GM12878 (cell line): ENCODE data around the gene ZNF813.

Experiments
- CTCF ChIP-seq, 3 experiments: IDR thresholded peaks in 2 of 3; conservative IDR thresholded peaks in 1 of 3; 2 replicates each; pipeline ENCODE4 v1.5.1; 2011; ENCODE audit warnings: low read depth in 3 of 3, low read length in 3 of 3, mild to moderate bottlenecking in 3 of 3, control low read depth in 2 of 3, moderate library complexity in 2 of 3, inconsistent platforms in 1 of 3, mixed read lengths in 1 of 3; ENCODE audit not compliant: control insufficient read depth in 2 of 3, insufficient read depth in 1 of 3; ENCODE audit errors: extremely low read depth in 1 of 3
- ETV6 ChIP-seq, 2 experiments: fragments of 450-650 bp in 1 of 2; IDR thresholded peaks in 1 of 2; conservative IDR thresholded peaks in 1 of 2; 2 replicates each; pipeline ENCODE4 v1.6.1; 2014; ENCODE audit warnings: antibody characterized with exemption in 1 of 2, borderline replicate concordance in 1 of 2, low read depth in 1 of 2, mild to moderate bottlenecking in 1 of 2, moderate library complexity in 1 of 2
- EZH2 ChIP-seq: IDR thresholded peaks from 2 replicates; pipeline ENCODE4 v1.6.1; 2012; ENCODE audit warnings: low read depth, mild to moderate bottlenecking, control low read depth, inconsistent platforms, low read length, borderline replicate concordance; ENCODE audit not compliant: control insufficient read depth
- MAX ChIP-seq: IDR thresholded peaks from 2 replicates; pipeline ENCODE4 v1.6.1; 2012; ENCODE audit warnings: low read depth, low read length, improper control_type of control experiment
- MTA2 ChIP-seq: fragments of 450-650 bp; IDR thresholded peaks from 2 replicates; pipeline ENCODE4 v1.6.1; 2016; ENCODE audit warnings: low read depth, mild to moderate bottlenecking, moderate library complexity
- MXI1 ChIP-seq: fragments of 150-350 bp; IDR thresholded peaks from 2 replicates; pipeline ENCODE4 v1.6.1; 2011; ENCODE audit warnings: low read depth, mild to moderate bottlenecking, inconsistent platforms, low read length, improper control_type of control experiment
- NBN ChIP-seq: fragments of 450-650 bp; IDR thresholded peaks from 2 replicates; pipeline ENCODE4 v1.6.1; 2016
- POLR2AphosphoS5 ChIP-seq: IDR thresholded peaks from 2 replicates; pipeline ENCODE4 v1.6.1; 2011; ENCODE audit warnings: mild to moderate bottlenecking, low read length, inconsistent platforms
- RB1 ChIP-seq: fragments of 450-650 bp; formaldehyde crosslinking; IDR thresholded peaks from 2 replicates; pipeline ENCODE4 v1.6.1; 2017; ENCODE audit warnings: mild to moderate bottlenecking, borderline replicate concordance
- SIX5 ChIP-seq: IDR thresholded peaks from 2 replicates; pipeline ENCODE4 v1.6.1; 2011; ENCODE audit warnings: mild to moderate bottlenecking, low read depth, low read length, moderate library complexity; ENCODE audit not compliant: severe bottlenecking
- TAF1 ChIP-seq: IDR thresholded peaks from 2 replicates; pipeline ENCODE4 v1.6.1; 2011; ENCODE audit warnings: mild to moderate bottlenecking, low read depth, low read length, borderline replicate concordance
- TCF12 ChIP-seq: IDR thresholded peaks from 2 replicates; pipeline ENCODE4 v1.6.1; 2011; ENCODE audit warnings: low read depth, mild to moderate bottlenecking, low read length
- USF2 ChIP-seq: IDR thresholded peaks from 2 replicates; pipeline ENCODE4 v1.6.1; 2011; ENCODE audit warnings: low read depth, low read length, improper control_type of control experiment, borderline replicate concordance
- ZNF24 ChIP-seq: fragments of 450-650 bp; IDR thresholded peaks from 2 replicates; pipeline ENCODE4 v1.6.1; 2017; ENCODE audit warnings: antibody characterized with exemption, mild to moderate bottlenecking

GRCh38 chr19:53492153-53492552 lies 24.6 kb downstream of the ZNF813 start:
- TF ChIP-seq MAX (no peak), RB1 (no peak), ZNF24 (no peak), NBN (no peak), TCF12 (no peak), CTCF (IDR thresholded peaks at IDR 0.05 in 2 of 3, conservative IDR thresholded peaks at IDR 0.05 in 1 of 3; ENCODE audit: control insufficient read depth in 2 of 3, extremely low read depth in 1 of 3, insufficient read depth in 1 of 3, low read depth in 3 of 3, low read length in 3 of 3) (no peak), USF2 (no peak), MTA2 (no peak), EZH2 (no peak), ETV6 (conservative IDR thresholded peaks at IDR 0.05 in 1 of 2, IDR thresholded peaks at IDR 0.05 in 1 of 2; ENCODE audit: borderline replicate concordance in 1 of 2, low read depth in 1 of 2) (no peak), MXI1 (no peak), TAF1 (no peak), SIX5 (no peak), POLR2AphosphoS5 (no peak)
